Fibroblast of lung (primary cell): ENCODE data around the gene BORCS8. TPM values are rescaled to one million over a fixed set of nuclear protein-coding genes. Genes with fewer than 3 reads are reported as not detected.

ENCODE experiments used
- DNase-seq, 2 donors: peaks; one replicate each; pipeline versions ENCODE4 v3.0.0 to v3.0.0-alpha.2; 2010; ENCODE audit warnings: low read depth in 2 of 2
- H2AFZ ChIP-seq: 2 replicates; pipeline ENCODE4 v1.5.1; 2012; ENCODE audit warnings: low read length, control low read depth, inconsistent platforms
- H3K27ac ChIP-seq: 2 replicates; pipeline ENCODE4 v1.5.1; 2011; ENCODE audit warnings: low read length, control low read depth; ENCODE audit not compliant: insufficient read depth
- H3K27me3 ChIP-seq: 2 replicates; pipeline ENCODE4 v1.5.1; 2011; ENCODE audit warnings: mild to moderate bottlenecking, low read length; ENCODE audit not compliant: control insufficient read depth, insufficient read depth
- H3K36me3 ChIP-seq: 2 replicates; pipeline ENCODE4 v1.5.1; 2011; ENCODE audit warnings: low read length; ENCODE audit not compliant: control insufficient read depth, insufficient read depth
- H3K4me1 ChIP-seq: 2 replicates; pipeline ENCODE4 v1.5.1; 2011; ENCODE audit warnings: low read length; ENCODE audit not compliant: control insufficient read depth, insufficient read depth; ENCODE audit errors: extremely low read depth
- H3K4me2 ChIP-seq: 2 replicates; pipeline ENCODE4 v1.5.1; 2011; ENCODE audit warnings: low read length, control low read depth; ENCODE audit not compliant: insufficient read depth; ENCODE audit errors: extremely low read depth
- H3K4me3 ChIP-seq, 4 experiments: fragments of 200-600 bp in 1 of 4; sonication (generic) in 1 of 4; replicated peaks in 1 of 4; 2 replicates each; pipeline ENCODE4 v1.5.1; 2011 to 2016; ENCODE audit warnings: low read length in 4 of 4, low read depth in 3 of 4, mild to moderate bottlenecking in 3 of 4, control low read depth in 2 of 4, inconsistent platforms in 1 of 4, mixed read lengths in 1 of 4; ENCODE audit not compliant: insufficient read depth in 1 of 4; ENCODE audit errors: control extremely low read depth in 1 of 4
- H3K79me2 ChIP-seq: 2 replicates; pipeline ENCODE4 v1.5.1; 2012; ENCODE audit warnings: mild to moderate bottlenecking, low read length, inconsistent platforms; ENCODE audit not compliant: control insufficient read depth, insufficient read depth
- H3K9ac ChIP-seq: 2 replicates; pipeline ENCODE4 v1.5.1; 2011; ENCODE audit warnings: mild to moderate bottlenecking, low read length, control low read depth; ENCODE audit not compliant: insufficient read depth
- H3K9me3 ChIP-seq: 2 replicates; pipeline ENCODE4 v1.5.1; 2012; ENCODE audit warnings: low read depth, low read length; ENCODE audit not compliant: control insufficient read depth, insufficient read depth
- H4K20me1 ChIP-seq: 2 replicates; pipeline ENCODE4 v1.5.1; 2011; ENCODE audit warnings: low read length; ENCODE audit not compliant: control insufficient read depth, insufficient read depth; ENCODE audit errors: extremely low read depth
- CTCF ChIP-seq, 2 donors: IDR thresholded peaks in 1 of 2; conservative IDR thresholded peaks in 1 of 2; 1 replicate in 1 of 2; 2 replicates in 1 of 2; pipeline ENCODE4 v1.5.1; 2011 to 2012; ENCODE audit warnings: low read length in 2 of 2, control low read depth in 1 of 2, inconsistent platforms in 1 of 2, low read depth in 1 of 2, mild to moderate bottlenecking in 1 of 2
- EZH2 ChIP-seq: IDR thresholded peaks from 2 replicates; pipeline ENCODE4 v1.5.1; 2012; ENCODE audit warnings: low read length, control low read depth, mild to moderate bottlenecking; ENCODE audit errors: missing control alignments
- polyA plus RNA-seq, 2 donors: library from polyadenylated mRNA; depleted of rRNA in 1 of 2; stranded (reverse) in 1 of 2; unstranded in 1 of 2; fragments of >200 nt; gene quantifications; 2 replicates each; pipeline ENCODE4 v1.2.1, GENCODE V29; 2011 to 2012; ENCODE audit warnings: missing spikeins in 1 of 2
- total RNA-seq: library from RNA; depleted of rRNA; stranded (reverse); fragments of >200 nt; gene quantifications from 2 replicates; pipeline ENCODE4 v1.2.1, GENCODE V29; 2014

BORCS8 gene
- total and polyA plus RNA-seq, 2 donors (not counting 1 experiment from before 2014, with no cell fraction given) = 10.7 to 13.9 TPM

- Histone ChIP-seq H3K36me3 (no peaks in the 10 kb centered on the region), H3K27me3 (peaks cover 18% of the 10 kb centered on the region), H3K4me3 (no peak within 1 kb of the TSS), H3K79me2 (no peaks in the 10 kb centered on the region), H3K4me2 (no peak within 1 kb of the TSS), H3K4me1 (no peaks in the 10 kb centered on the region), H3K9ac (no peak within 1 kb of the TSS), H2AFZ (no peak within 1 kb of the TSS), H3K27ac (no peak within 1 kb of the TSS), H4K20me1 (no peaks in the 10 kb centered on the region), H3K9me3 (no peaks in the 10 kb centered on the region)
- TF ChIP-seq CTCF (conservative IDR thresholded peaks at IDR 0.05 in 1 of 2, IDR thresholded peaks at IDR 0.05 in 1 of 2; ENCODE audit: low read depth in 1 of 2, low read length in 2 of 2) = no peak
- no peak for TF ChIP-seq EZH2
- no peak for DNase-seq
These were observed 19.8 kb upstream of the BORCS8 start, which contains the start of gene NCAN for GRCh38 chr19:19211499-19212420. NCAN (plus strand) TSS chr19:19211958; CDS start chr19:19216954, 4,996 bp downstream.

GRCh38 chr19:19209372-19209771 is 17.4 kb upstream of the BORCS8 start:
- Histone ChIP-seq H3K27ac (no peak overlapping the region), H3K36me3 (no peaks in the 10 kb centered on the region), H3K9ac (no peak overlapping the region), H3K4me2 (no peak overlapping the region), H3K4me3 (no peak overlapping the region), H4K20me1 (no peaks in the 10 kb centered on the region), H3K79me2 (no peaks in the 10 kb centered on the region), H3K9me3 (no peaks in the 10 kb centered on the region), H3K27me3 (peaks cover 18% of the 10 kb centered on the region), H2AFZ (no peak overlapping the region), H3K4me1 (no peaks in the 10 kb centered on the region)
- TF ChIP-seq CTCF (conservative IDR thresholded peaks at IDR 0.05 in 1 of 2, IDR thresholded peaks at IDR 0.05 in 1 of 2; ENCODE audit: low read depth in 1 of 2, low read length in 2 of 2) = no peak
- TF ChIP-seq EZH2 = no peak
- DNase-seq = no peak

GRCh38 chr19:19207637-19208572 is 16.0 kb upstream of the BORCS8 start:
- H3K4me1 ChIP-seq = no peaks in the 10 kb centered on the region
- no peak for DNase-seq
- H3K9ac ChIP-seq = no peak overlapping the region

More at GRCh38 chr19:19207637-19208572, 16.0 kb upstream of the BORCS8 start:
- no peak overlapping the region for H3K27ac ChIP-seq
- no peak overlapping the region for H3K4me3 ChIP-seq
- no peaks in the 10 kb centered on the region for H4K20me1 ChIP-seq
- no peak overlapping the region for H3K4me2 ChIP-seq
- no peaks in the 10 kb centered on the region for H3K79me2 ChIP-seq
- H3K27me3 ChIP-seq = peaks cover 10% of the 10 kb centered on the region
- TF ChIP-seq CTCF (conservative IDR thresholded peaks at IDR 0.05 in 1 of 2, IDR thresholded peaks at IDR 0.05 in 1 of 2; ENCODE audit: low read depth in 1 of 2, low read length in 2 of 2) = no peak
- TF ChIP-seq EZH2 = no peak
- no peaks in the 10 kb centered on the region for H3K36me3 ChIP-seq
- no peak overlapping the region for H2AFZ ChIP-seq
- H3K9me3 ChIP-seq = no peaks in the 10 kb centered on the region
